ENCODE measurements around the gene HLA-DQA2.
"Not testable (repeated sequence)": the region's sequence is repeated elsewhere in the genome, so short reads cannot be mapped to it uniquely, and the experiment has no call there.

The HLA-DQA2 gene

DNA sequence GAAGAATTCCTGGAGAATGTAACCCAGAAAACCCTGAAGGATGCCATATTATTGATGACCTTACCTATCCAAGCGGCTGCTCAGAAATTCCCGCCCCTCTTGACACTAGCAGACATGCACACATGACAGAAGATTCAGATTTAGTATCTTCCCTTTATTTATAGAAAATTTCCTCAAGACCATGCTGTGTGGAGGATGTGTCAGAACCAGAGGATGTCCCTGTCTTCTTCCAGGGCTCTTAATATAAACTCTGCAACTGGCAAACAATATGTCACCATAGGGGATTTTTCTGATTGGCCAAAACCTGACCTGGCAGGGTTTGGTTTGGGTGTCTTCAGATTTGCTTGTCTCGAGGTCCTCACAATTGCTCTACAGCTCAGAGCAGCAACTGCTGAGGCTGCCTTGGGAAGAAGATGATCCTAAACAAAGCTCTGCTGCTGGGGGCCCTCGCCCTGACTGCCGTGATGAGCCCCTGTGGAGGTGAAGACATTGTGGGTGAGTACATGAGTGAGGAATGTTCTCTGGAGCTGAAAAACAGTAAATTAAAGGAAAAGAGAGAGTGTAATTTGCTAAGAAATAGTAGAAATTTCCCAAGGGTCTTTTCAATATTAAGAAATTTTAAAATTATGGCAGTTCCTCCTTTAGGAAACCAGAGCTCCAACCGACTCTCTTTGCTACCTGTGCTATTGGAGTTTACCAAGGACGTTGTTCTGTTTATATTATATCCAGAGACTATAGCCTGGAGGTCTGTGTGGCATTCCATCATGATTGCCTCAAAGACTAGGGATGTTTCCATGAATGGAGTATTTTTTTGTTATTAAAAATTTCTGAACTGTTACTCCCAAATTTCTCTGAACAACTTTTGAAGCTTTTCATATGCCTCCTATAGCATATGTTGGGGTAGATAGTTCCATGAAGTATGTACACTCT is at the start of gene HLA-DQA2:
HLA-DQA2 (plus strand) TSS at position 361 of the 930 bp plus-strand sequence; CDS start at position 414, 53 bp downstream.
- in situ Hi-C loops (cut with HindIII; ENCODE audit: low sequenced_read_pairs): loop anchor here (5.0 kb wide), 1 partner anchor 74 kb away; the partner anchor contains the start of gene HLA-DQB1

GRCh38 chr6:32692019-32692418 is 49.2 kb upstream of the HLA-DQA2 start:
- in situ Hi-C loops (cut with HindIII; ENCODE audit: low sequenced_read_pairs): no loop called here

GRCh38 chr6:32697031-32697430 is 44.2 kb upstream of the HLA-DQA2 start:
- in situ Hi-C loops (cut with HindIII; ENCODE audit: low sequenced_read_pairs): no loop called here

DNA sequence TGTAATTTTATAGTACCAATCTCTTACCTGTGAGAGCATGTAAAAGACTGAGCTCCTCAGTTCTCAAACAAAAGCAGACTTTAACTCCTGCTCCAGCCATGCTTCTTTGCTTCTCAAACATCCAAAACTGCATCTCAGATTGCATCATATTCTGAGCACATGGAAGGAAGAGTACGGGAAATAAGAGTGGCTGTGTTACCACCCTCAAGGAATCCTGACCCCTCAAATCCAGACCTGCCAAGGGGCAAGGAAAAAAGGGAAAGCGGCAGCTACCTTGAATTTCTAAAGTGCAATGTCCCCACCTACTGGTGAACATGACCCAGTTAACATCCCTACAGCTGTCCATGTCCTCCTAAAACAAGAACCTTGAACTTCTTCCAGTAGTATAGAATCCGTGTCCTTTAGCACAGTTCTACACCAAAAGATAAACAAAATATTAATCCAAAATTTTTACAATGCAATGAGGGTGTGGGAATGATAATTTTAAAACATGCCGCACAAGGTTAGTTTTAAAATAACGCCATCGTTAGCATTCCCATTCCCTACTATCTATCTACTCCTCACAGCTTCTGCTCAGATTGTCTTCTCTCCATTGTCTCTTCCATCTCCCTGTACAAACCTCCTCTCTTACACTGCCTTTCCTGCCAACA is 40.7 kb upstream of the HLA-DQA2 start:
- in situ Hi-C loops (cut with HindIII; ENCODE audit: low sequenced_read_pairs): no loop called here

DNA sequence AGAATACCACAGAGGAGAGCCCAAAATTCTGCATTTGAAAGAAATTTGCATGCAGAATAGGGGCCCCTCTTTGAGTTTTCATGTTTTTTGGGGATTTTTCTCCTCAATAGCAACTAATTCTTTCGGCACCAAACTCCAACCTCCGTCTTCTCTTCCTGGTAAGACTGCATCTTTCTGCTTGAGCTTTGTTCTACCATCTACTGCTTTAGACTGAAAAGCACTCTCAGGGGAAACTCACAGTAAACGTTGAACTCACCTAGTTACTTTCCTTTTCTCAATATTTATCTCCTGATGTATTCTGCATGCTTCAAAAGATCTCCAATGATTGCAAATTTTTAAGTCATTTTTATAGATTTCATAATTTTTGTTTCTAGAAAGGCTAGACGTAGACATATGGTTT is 37.8 kb upstream of the HLA-DQA2 start:
- in situ Hi-C loops (cut with HindIII; ENCODE audit: low sequenced_read_pairs): no loop called here

DNA sequence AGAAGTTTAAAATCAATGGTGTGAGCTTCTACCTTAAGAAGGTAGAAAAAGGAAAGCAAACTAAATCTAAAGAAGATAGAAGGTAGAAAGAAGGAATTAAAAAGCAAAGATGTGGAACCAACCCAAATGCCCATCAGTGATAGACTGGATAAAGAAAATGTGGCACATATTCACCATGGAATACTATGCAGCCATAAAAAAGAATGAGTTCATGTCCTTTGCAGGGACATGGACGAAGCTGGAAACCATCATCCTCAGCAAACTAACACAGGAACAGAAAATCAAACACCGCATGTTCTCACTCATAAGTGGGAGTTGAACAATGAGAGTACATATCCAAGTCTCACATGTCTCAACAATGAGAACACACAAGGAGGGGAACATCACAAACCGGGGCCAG is 36.0 kb upstream of the HLA-DQA2 start:
- in situ Hi-C loops (cut with HindIII; ENCODE audit: low sequenced_read_pairs): not testable (repeated sequence)

DNA sequence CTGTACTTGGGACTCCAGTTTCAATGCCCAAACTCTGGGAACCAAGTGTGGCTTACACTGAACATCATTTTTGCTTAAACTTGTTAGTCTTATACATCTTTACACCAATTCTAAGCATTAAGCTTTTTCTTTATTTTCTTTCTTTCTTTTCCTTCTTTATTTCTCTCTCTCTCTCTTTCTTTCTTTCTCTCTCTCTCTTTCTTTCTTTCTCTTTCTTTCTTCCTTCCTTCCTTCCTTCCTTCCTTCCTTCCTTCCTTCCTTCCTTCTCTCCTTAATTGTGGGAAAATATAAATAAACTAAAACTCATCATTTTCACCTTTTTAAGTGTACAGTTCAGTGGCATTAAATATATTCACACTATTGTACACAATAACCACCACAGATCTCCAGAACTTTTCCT is 31.6 kb upstream of the HLA-DQA2 start:
- in situ Hi-C loops (cut with HindIII; ENCODE audit: low sequenced_read_pairs): no loop called here

GRCh38 chr6:32713241-32713640 is 27.9 kb upstream of the HLA-DQA2 start:
- in situ Hi-C loops (cut with HindIII; ENCODE audit: low sequenced_read_pairs): no loop called here

GRCh38 chr6:32716396-32716795 is 24.8 kb upstream of the HLA-DQA2 start:
- in situ Hi-C loops (cut with HindIII; ENCODE audit: low sequenced_read_pairs): no loop called here

GRCh38 chr6:32718879-32719278 is 22.3 kb upstream of the HLA-DQA2 start:
- in situ Hi-C loops (cut with HindIII; ENCODE audit: low sequenced_read_pairs): no loop called here

GRCh38 chr6:32738126-32738525 is 3.1 kb upstream of the HLA-DQA2 start:
- in situ Hi-C loops (cut with HindIII; ENCODE audit: low sequenced_read_pairs): no loop called here

DNA sequence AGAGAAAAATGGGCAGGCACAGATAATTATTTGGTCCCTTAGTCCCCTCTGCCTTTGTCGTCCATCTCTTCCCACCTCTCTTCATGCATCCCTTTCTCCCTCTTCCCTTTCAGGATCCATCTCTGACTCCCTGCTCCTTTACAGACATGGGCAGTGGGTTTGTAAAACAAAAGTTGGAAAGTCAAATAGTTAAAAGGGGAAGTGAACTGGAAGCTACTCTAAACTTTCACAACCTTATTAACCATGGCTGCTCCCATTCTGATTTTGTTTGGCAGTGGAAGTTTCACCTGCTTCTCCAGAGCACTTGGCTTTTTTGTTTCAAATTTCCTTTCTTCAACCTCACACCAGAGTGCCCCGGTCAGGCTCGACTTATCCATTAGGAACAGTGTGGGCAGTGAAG is 1.2 kb downstream of the HLA-DQA2 start:
- in situ Hi-C loops (cut with HindIII; ENCODE audit: low sequenced_read_pairs): loop anchor here (5.0 kb wide), 1 partner anchor 75 kb away; the partner anchor contains the start of gene HLA-DQB1

DNA sequence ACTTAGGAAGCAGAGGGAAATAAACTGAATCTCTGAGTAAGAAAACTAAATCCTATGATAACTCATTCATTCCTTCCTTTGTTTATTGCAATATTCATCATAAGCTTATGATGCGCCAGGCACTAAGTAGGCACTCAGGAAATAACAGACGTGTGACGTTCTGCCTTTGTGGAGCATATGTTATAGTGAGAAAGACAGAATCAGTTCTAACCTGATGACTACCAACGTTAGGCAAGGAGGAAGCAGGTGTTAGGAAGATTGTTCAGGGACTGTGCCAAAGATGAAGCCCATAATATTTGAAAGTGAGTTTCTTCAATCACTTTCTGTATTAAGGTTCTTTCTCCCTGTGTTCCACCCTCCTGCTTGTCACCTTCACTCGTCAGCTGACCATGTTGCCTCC is 3.6 kb downstream of the HLA-DQA2 start:
- in situ Hi-C loops (cut with HindIII; ENCODE audit: low sequenced_read_pairs): loop anchor here (5.0 kb wide), 1 partner anchor 77 kb away; the partner anchor contains the start of gene HLA-DQB1

GRCh38 chr6:32745649-32746048 is 4.5 kb downstream of the HLA-DQA2 start:
- in situ Hi-C loops (cut with HindIII; ENCODE audit: low sequenced_read_pairs): not testable (repeated sequence)

DNA sequence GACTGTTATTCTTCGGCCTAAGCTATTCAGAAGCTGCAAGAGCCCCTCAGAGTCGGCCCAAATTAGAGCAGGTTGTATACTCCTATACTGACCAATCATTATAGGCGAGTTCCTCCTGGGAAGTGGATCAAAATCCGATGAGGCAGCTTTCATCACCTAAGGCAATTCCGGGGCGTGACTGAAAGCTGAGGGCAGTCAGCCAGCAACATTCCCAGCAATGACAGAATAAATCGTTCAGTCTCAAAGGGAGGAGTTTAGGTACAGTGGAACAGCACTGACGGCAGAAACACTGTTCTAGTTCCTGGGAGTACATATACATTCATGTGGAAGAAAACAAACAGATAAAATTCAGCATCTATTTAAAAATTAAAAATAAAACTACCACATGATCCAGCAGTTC is 11.4 kb downstream of the HLA-DQA2 start:
- in situ Hi-C loops (cut with HindIII; ENCODE audit: low sequenced_read_pairs): loop anchor here (25.0 kb wide), 1 partner anchor 490 kb away; no protein-coding TSS in a partner anchor

- in situ Hi-C loops (cut with HindIII; ENCODE audit: low sequenced_read_pairs): loop anchor here (25.0 kb wide), 1 partner anchor 497 kb away; no protein-coding TSS in a partner anchor
Measured at GRCh38 chr6:32759669-32760068, 18.5 kb downstream of the HLA-DQA2 start.

- in situ Hi-C loops (cut with HindIII; ENCODE audit: low sequenced_read_pairs): loop anchor here (25.0 kb wide), 1 partner anchor 499 kb away; no protein-coding TSS in a partner anchor
Measured at GRCh38 chr6:32761072-32761471, 19.9 kb downstream of the HLA-DQA2 start.

GRCh38 chr6:32761548-32761947 is 20.4 kb downstream of the HLA-DQA2 start:
- in situ Hi-C loops (cut with HindIII; ENCODE audit: low sequenced_read_pairs): loop anchor here (25.0 kb wide), 1 partner anchor 499 kb away; no protein-coding TSS in a partner anchor

DNA sequence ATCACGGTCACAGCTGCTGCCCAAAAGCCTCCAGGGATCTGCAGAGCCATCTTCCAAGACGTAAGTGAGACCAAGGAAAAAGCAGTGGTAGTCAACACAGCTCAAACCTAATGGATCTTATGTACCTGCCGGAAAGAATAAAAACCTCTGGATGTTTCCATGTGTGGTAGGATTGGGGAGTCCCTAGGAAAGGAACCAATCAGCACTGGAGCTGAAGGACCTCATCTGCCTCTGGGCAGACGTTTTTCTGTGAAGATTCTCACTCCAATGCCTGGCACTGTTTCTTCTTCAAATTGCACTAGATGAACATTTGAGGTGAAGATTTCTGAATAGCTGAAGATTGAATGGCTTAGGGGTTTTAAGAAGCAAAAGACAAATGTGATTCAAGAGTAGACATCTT is 22.2 kb downstream of the HLA-DQA2 start, which contains the start of gene HLA-DQB2:
HLA-DQB2 (minus strand) TSS at position 112 of the 400 bp plus-strand sequence; CDS start at position 50, 62 bp downstream.
- in situ Hi-C loops (cut with HindIII; ENCODE audit: low sequenced_read_pairs): loop anchor here (25.0 kb wide), 1 partner anchor 501 kb away; no protein-coding TSS in a partner anchor

DNA sequence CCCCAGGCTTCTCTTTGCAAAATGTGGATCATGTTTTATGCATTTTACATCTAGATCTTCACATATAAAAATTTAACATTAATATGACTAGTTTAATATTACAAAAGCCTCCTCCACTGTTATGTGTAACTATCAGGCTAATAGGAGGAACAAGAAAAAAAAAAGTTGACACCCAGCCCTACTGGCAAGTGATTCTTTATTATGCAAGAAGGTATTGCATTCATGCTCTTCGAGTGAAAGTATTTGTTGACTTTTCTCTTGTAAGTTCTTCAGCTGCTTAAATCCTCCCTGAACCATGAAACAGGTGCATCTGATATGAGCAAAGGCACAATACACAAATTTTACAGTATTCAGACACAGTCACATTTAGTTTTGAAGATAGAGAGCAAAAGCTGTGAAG is 22.9 kb downstream of the HLA-DQA2 start:
- in situ Hi-C loops (cut with HindIII; ENCODE audit: low sequenced_read_pairs): loop anchor here (25.0 kb wide), 1 partner anchor 502 kb away; no protein-coding TSS in a partner anchor

GRCh38 chr6:32772656-32773055 is 31.5 kb downstream of the HLA-DQA2 start:
- in situ Hi-C loops (cut with HindIII; ENCODE audit: low sequenced_read_pairs): loop anchor here (25.0 kb wide), 1 partner anchor 510 kb away; no protein-coding TSS in a partner anchor

Measured in endothelial cell of hepatic sinusoid (primary cell).